Upper lobe of left lung (tissue), 6 donors: ENCODE results near the gene SIRPG. TPM values are rescaled to one million over a fixed set of nuclear protein-coding genes. Genes with fewer than 3 reads are reported as not detected.
"Not testable (repeated sequence)": the region's sequence is repeated elsewhere in the genome, so short reads cannot be mapped to it uniquely, and the experiment has no call there.

Experiments
- ATAC-seq, 2 donors: fragments of 200-7000 bp; cut with Tn5 transposase; one replicate each; pipeline ENCODE4 v1.9.1; 2022; ENCODE audit warnings: mild to moderate bottlenecking in 2 of 2, moderate library complexity in 2 of 2; ENCODE audit not compliant: low FRiP score in 2 of 2
- DNase-seq, 2 donors: peaks; one replicate each; pipeline ENCODE4 v3.0.0-alpha.2; 2019 to 2020
- H3K27ac ChIP-seq, 4 donors: fragments of 200-600 bp; sonication (generic); one replicate each; pipeline ENCODE4 v1.5.1; 2016 to 2019
- H3K27me3 ChIP-seq, 4 donors: fragments of 200-600 bp; sonication (generic); one replicate each; pipeline ENCODE4 v1.5.1; 2017 to 2019
- H3K36me3 ChIP-seq, 4 donors: fragments of 200-600 bp; sonication (generic); one replicate each; pipeline ENCODE4 v1.5.1; 2016 to 2019
- H3K4me1 ChIP-seq, 4 donors: fragments of 200-600 bp; sonication (generic); one replicate each; pipeline ENCODE4 v1.5.1; 2018 to 2019
- H3K4me3 ChIP-seq, 4 donors: fragments of 200-600 bp; sonication (generic); one replicate each; pipeline ENCODE4 v1.5.1; 2017 to 2019; ENCODE audit warnings: mild to moderate bottlenecking in 2 of 4, moderate library complexity in 1 of 4
- H3K9me3 ChIP-seq, 4 donors: fragments of 200-600 bp; sonication (generic); one replicate each; pipeline ENCODE4 v1.5.1; 2018 to 2019
- EP300 ChIP-seq, 4 donors: sonication (generic); formaldehyde crosslinking; IDR thresholded peaks; one replicate each; pipeline ENCODE4 v1.5.1; 2017; ENCODE audit warnings: antibody characterized with exemption in 4 of 4, control low read depth in 2 of 4
- POLR2A ChIP-seq, 4 donors: fragments of 450-650 bp; IDR thresholded peaks; one replicate each; pipeline ENCODE4 v1.5.1; 2016 to 2017; ENCODE audit warnings: antibody characterized with exemption in 4 of 4, mild to moderate bottlenecking in 2 of 4
- POLR2AphosphoS5 ChIP-seq, 2 donors: sonication (generic); formaldehyde crosslinking; IDR thresholded peaks; one replicate each; pipeline ENCODE4 v1.5.1; 2017; ENCODE audit warnings: antibody characterized with exemption in 2 of 2
- WGBS, 2 donors: methylation state at CpG; one replicate each; pipeline ENCODE4 v1.1.5; 2017 to 2018; 5-methylcytosine and 5-hydroxymethylcytosine counted together
- total RNA-seq, 6 donors: library from RNA; depleted of rRNA in 4 of 6; stranded (reverse); fragments of >200 nt in 4 of 6; gene quantifications; one replicate each; pipeline versions ENCODE4 v1.1.0 to v1.2.1, GENCODE V29; 2016 to 2021
- TF ChIP-seq, protein P1 (sequence below), 6 experiments: fragments of 450-650 bp in 4 of 6; fragments of 200-600 bp in 2 of 6; sonication (generic) in 2 of 6; IDR thresholded peaks; one replicate each; pipeline ENCODE4 v1.5.1; 2016 to 2019; ENCODE audit warnings: antibody characterized with exemption in 6 of 6
- donor health status: DM: no; HTN: no; CAD: no; lungs with moderate emphysema.
- donor health status: DM: no; HTN: yes; CAD: no; lungs with severe emphysema.

Gene SIRPG
- total RNA-seq, result 1 to 10 TPM in 1 of 6 donors, under 1 TPM in 2, not detected in 3; 0.71 to 2.4 (median 0.97) TPM

DNA sequence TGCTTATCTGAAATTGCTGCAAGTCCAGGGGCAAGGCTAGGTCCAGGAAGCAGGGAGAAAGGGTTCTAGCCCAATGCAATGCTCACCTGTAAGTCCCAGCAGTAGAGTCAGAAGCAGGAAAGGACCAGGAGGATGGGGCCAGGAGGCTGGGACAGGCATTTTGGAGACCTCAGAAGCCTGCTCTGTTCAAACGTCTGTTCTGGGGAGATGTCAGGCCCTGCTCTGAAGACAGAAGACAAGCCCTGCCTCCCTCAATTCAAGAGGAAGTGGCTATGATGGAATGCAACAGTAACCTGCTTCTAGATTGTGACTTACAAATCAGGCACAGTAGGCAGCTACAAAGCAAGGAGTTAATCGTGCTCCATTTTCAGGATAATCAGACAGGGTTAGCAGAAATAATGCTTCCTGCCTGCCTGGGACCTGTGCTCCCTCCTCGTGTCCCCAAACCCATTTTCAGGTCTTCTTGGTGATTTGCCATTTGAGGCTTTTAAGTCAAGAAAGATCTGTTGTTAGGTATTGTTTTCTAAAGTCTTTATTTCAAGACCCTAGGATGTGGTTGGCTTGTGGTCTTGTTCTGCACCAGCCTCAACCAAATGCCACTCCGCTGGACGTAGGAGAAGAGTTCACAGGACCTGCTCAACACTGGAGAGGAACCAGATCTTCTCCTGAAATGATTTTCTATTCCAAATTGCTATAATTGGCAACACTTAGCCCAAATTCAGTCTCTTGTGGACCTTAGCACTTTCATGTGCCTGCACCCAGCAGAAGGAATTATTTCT, at the start of gene SIRPG:
SIRPG (minus strand) TSS at position 224 of the 779 bp plus-strand sequence; CDS start at position 159, 65 bp downstream.
- no peak for DNase-seq
- H3K27me3 ChIP-seq, result no peaks in the 10 kb centered on the region
- H3K27ac ChIP-seq, result no peak within 1 kb of the TSS
- peaks cover 0 to 6% (median 0%) of the 10 kb centered on the region in 4 donors for H3K4me1 ChIP-seq
- no peak within 1 kb of the TSS for H3K4me3 ChIP-seq
- ATAC-seq, result no peak
- H3K9me3 ChIP-seq, result no peaks in the 10 kb centered on the region
- no peaks in the 10 kb centered on the region for H3K36me3 ChIP-seq
- WGBS, 2 donors, result 52 to 72% methylated on average over 4 to 5 of the region's 5 CpGs
- TF ChIP-seq EP300 (IDR thresholded peaks at IDR 0.05) (no peak), POLR2A (IDR thresholded peaks at IDR 0.05) (no peak), POLR2AphosphoS5 (IDR thresholded peaks at IDR 0.05) (no peak)
- TF ChIP-seq, protein P1, sequence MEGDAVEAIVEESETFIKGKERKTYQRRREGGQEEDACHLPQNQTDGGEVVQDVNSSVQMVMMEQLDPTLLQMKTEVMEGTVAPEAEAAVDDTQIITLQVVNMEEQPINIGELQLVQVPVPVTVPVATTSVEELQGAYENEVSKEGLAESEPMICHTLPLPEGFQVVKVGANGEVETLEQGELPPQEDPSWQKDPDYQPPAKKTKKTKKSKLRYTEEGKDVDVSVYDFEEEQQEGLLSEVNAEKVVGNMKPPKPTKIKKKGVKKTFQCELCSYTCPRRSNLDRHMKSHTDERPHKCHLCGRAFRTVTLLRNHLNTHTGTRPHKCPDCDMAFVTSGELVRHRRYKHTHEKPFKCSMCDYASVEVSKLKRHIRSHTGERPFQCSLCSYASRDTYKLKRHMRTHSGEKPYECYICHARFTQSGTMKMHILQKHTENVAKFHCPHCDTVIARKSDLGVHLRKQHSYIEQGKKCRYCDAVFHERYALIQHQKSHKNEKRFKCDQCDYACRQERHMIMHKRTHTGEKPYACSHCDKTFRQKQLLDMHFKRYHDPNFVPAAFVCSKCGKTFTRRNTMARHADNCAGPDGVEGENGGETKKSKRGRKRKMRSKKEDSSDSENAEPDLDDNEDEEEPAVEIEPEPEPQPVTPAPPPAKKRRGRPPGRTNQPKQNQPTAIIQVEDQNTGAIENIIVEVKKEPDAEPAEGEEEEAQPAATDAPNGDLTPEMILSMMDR (IDR thresholded peaks at IDR 0.05), result no peak

DNA sequence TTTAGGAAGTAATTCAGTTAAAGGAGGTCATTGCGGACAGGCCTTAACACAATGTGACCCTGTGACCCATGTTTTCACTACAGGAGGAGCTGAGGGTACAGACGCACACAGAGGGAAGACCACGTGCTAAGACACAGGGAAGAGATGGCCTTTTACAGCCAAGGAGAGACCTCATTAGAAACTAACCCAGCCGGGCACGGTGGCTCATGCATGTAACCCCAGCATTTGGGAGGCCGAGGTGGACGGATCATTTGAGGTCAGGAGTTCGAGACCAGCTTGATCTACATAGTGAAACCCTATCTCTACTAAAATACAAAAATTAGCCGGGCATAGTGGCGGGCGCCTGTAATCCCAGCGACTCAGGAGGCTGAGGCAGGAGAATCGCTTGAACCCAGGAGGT, 49.3 kb upstream of the SIRPG start:
- ATAC-seq, DNase-seq, H3K27me3 ChIP-seq, H3K4me1 ChIP-seq, H3K27ac ChIP-seq, H3K36me3 ChIP-seq, H3K9me3 ChIP-seq, H3K4me3 ChIP-seq: not testable (repeated sequence)
- 81 to 90% methylated on average over 13 of the region's 13 CpGs for WGBS, 2 donors

DNA sequence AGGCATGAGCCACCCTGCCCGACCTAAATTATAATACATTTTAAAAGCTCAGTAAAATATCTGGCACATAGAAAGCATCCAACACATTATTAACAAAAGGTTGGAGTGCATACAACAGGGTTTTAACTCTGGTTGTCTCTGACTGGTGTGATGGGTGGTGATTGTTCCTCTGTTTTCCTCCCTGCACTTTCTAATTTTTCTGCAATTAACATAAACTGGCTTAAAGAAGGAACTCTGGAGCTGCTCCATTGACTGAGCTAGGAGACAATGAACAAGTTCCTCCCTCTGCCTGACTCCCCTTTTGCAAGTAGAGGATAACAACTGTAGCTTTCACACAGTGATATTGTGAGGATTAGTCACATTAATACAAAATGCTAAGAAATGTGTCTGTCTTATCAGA, 48.5 kb upstream of the SIRPG start:
- H3K27me3 ChIP-seq, result no peaks in the 10 kb centered on the region
- H3K27ac ChIP-seq, result no peak overlapping the region
- ATAC-seq (no peak), DNase-seq (no peak)
- H3K9me3 ChIP-seq, result peaks cover 0 to 4% (median 0%) of the 10 kb centered on the region in 4 donors
- no peaks in the 10 kb centered on the region for H3K36me3 ChIP-seq
- H3K4me3 ChIP-seq, result no peak overlapping the region
- no peaks in the 10 kb centered on the region for H3K4me1 ChIP-seq
- TF ChIP-seq POLR2AphosphoS5 (IDR thresholded peaks at IDR 0.05), result no peak
- no peak for TF ChIP-seq EP300 (IDR thresholded peaks at IDR 0.05)
- no peak for TF ChIP-seq POLR2A (IDR thresholded peaks at IDR 0.05)
- TF ChIP-seq, protein P1 (IDR thresholded peaks at IDR 0.05), result no peak
- 69 to 90% methylated on average over 1 of the region's 1 CpG for WGBS, 2 donors

DNA sequence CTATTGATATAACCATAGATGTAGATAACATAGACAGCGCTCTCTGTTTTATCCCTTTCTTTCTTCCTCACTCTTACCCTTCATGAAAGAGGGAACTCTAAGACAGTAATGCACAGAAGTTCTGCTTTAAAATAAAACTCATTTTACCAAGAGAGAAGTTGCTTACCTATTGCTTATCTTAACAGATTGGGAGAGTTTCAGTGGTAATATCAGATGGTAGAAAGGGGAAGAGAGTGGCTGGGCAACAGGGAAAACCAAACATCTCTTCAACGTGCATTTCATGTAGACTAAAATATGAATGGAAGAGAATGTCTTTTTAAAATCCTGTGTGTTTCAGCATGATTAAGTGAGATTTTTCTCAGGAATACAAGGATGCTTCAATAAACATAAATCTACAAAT, 45.3 kb upstream of the SIRPG start:
- Histone ChIP-seq H3K36me3 (no peaks in the 10 kb centered on the region), H3K4me1 (no peaks in the 10 kb centered on the region), H3K4me3 (no peak overlapping the region), H3K9me3 (no peaks in the 10 kb centered on the region), H3K27ac (no peak overlapping the region), H3K27me3 (no peaks in the 10 kb centered on the region)
- ATAC-seq (no peak), DNase-seq (no peak)
- 47 to 69% methylated on average over 2 of the region's 2 CpGs for WGBS, 2 donors
- TF ChIP-seq POLR2A (IDR thresholded peaks at IDR 0.05) (no peak), EP300 (IDR thresholded peaks at IDR 0.05) (no peak), POLR2AphosphoS5 (IDR thresholded peaks at IDR 0.05) (no peak)
- TF ChIP-seq, protein P1 (IDR thresholded peaks at IDR 0.05), result no peak

DNA sequence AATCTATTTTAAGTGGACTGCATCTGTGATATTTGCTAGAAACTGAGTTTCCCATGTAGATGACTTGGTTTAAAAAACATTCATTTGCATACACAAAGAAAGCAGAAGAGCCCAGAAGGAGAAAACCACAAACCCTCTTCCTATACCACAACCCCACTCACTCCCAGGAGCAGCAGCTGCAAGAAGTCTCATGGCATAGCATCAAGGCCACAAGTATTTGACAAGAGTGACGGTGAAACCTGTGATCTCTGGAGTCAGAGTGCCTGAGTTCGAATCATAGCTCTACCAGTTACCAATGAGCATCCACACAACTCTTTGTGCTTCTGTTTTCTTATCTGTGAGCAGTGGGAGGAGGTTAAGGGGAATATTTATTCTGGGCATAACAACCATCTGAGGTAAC, 44.7 kb upstream of the SIRPG start:
- H3K36me3 ChIP-seq, result no peaks in the 10 kb centered on the region
- peak in 1 of 2 donors; percentile 31 for DNase-seq
- no peak for TF ChIP-seq EP300 (IDR thresholded peaks at IDR 0.05)
- TF ChIP-seq, protein P1 (IDR thresholded peaks at IDR 0.05), result no peak
- TF ChIP-seq POLR2A (IDR thresholded peaks at IDR 0.05), result no peak
- TF ChIP-seq POLR2AphosphoS5 (IDR thresholded peaks at IDR 0.05), result no peak
- 54 to 63% methylated on average over 2 of the region's 2 CpGs for WGBS, 2 donors
- no peaks in the 10 kb centered on the region for H3K27me3 ChIP-seq
- H3K4me3 ChIP-seq, result no peak overlapping the region
- no peak overlapping the region for H3K27ac ChIP-seq
- H3K9me3 ChIP-seq, result no peaks in the 10 kb centered on the region
- no peaks in the 10 kb centered on the region for H3K4me1 ChIP-seq
- peak in 1 of 2 donors; percentile 56 for ATAC-seq
